HG03196 (cell line): ENCODE measurements around the gene C14orf119.
"Not testable (repeated sequence)": the region's sequence is repeated elsewhere in the genome, so short reads cannot be mapped to it uniquely, and the experiment has no call there.

Source experiments
- ATAC-seq: cut with Tn5 transposase; IDR thresholded peaks from one replicate; pipeline ENCODE4 v1.9.1; 2021; ENCODE audit not compliant: unreplicated experiment

Gene C14orf119

GRCh38 chr14:23107620-23108019 lies 12.3 kb downstream of the C14orf119 start:
- ATAC-seq: not testable (repeated sequence)

- not testable (repeated sequence) for ATAC-seq
Observed at GRCh38 chr14:23108169-23108568, 12.9 kb downstream of the C14orf119 start.

GRCh38 chr14:23109769-23110168 lies 14.5 kb downstream of the C14orf119 start:
- ATAC-seq: no peak

GRCh38 chr14:23110579-23111365 lies 15.5 kb downstream of the C14orf119 start:
- ATAC-seq: no peak

- ATAC-seq: no peak
Observed at GRCh38 chr14:23112359-23113178, 17.3 kb downstream of the C14orf119 start.

- no peak for ATAC-seq
Observed at GRCh38 chr14:23113431-23114119, 18.3 kb downstream of the C14orf119 start.

- ATAC-seq: no peak
Observed at GRCh38 chr14:23114120-23114458, 18.8 kb downstream of the C14orf119 start.

GRCh38 chr14:23114669-23115038 lies 19.3 kb downstream of the C14orf119 start:
- ATAC-seq: no peak

- ATAC-seq: no peak
Observed at GRCh38 chr14:23115039-23115731, 19.9 kb downstream of the C14orf119 start.

- no peak for ATAC-seq
Observed at GRCh38 chr14:23115918-23116317, 20.6 kb downstream of the C14orf119 start.

GRCh38 chr14:23117371-23118020 lies 22.2 kb downstream of the C14orf119 start:
- ATAC-seq: no peak

- ATAC-seq: no peak
Observed at GRCh38 chr14:23118506-23119362, 23.4 kb downstream of the C14orf119 start, which contains the start of gene CEBPE. TSS of gene CEBPE (minus strand) at chr14:23119255. CDS start at chr14:23119091, 164 bp downstream.

- ATAC-seq: no peak
Observed at GRCh38 chr14:23119363-23120327, 24.3 kb downstream of the C14orf119 start.

GRCh38 chr14:23120541-23121251 lies 25.4 kb downstream of the C14orf119 start:
- ATAC-seq: peak; percentile 61

GRCh38 chr14:23121361-23121771 lies 26.1 kb downstream of the C14orf119 start:
- ATAC-seq: no peak

GRCh38 chr14:23122086-23122485 lies 26.8 kb downstream of the C14orf119 start:
- ATAC-seq: no peak

GRCh38 chr14:23123419-23123818 lies 28.1 kb downstream of the C14orf119 start:
- no peak for ATAC-seq
